ENCODE results near the gene DCST1. TPM values are rescaled to one million over a fixed set of nuclear protein-coding genes. Genes with fewer than 3 reads are reported as not detected.

The DCST1 gene
- total and polyA plus RNA-seq, 2 experiments from 2014 or later, result 0.27 TPM; not detected in 1

DNA sequence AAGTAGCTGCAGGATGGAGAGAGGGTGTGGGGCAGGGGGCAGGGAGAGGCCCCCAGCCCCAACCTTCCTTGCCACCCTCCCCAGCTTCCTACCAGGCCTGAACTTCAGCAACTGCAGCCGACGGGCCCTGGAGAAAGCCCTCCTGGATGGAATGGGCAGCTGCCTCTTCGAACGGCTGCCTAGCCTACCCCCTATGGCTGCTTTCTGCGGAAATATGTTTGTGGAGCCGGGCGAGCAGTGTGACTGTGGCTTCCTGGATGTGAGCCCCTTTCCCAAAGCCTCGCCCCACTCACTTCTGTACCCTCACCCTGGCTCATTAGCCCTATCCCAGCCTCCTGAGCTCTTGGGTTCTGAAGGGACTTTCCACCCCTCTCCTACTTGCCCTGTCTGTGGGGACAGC, 23.5 kb downstream of the DCST1 start:
- H3K4me3 ChIP-seq, result no peak overlapping the region
- H3K27me3 ChIP-seq, result peaks cover 16% of the 10 kb centered on the region
- no peaks in the 10 kb centered on the region for H3K36me3 ChIP-seq
- H3K4me1 ChIP-seq (ENCODE audit: low read depth), result peaks cover 5% of the 10 kb centered on the region
- H3K27ac ChIP-seq, result no peak overlapping the region
- TF ChIP-seq, protein P1, sequence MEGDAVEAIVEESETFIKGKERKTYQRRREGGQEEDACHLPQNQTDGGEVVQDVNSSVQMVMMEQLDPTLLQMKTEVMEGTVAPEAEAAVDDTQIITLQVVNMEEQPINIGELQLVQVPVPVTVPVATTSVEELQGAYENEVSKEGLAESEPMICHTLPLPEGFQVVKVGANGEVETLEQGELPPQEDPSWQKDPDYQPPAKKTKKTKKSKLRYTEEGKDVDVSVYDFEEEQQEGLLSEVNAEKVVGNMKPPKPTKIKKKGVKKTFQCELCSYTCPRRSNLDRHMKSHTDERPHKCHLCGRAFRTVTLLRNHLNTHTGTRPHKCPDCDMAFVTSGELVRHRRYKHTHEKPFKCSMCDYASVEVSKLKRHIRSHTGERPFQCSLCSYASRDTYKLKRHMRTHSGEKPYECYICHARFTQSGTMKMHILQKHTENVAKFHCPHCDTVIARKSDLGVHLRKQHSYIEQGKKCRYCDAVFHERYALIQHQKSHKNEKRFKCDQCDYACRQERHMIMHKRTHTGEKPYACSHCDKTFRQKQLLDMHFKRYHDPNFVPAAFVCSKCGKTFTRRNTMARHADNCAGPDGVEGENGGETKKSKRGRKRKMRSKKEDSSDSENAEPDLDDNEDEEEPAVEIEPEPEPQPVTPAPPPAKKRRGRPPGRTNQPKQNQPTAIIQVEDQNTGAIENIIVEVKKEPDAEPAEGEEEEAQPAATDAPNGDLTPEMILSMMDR (IDR thresholded peaks at IDR 0.05; ENCODE audit: low read depth, low read length), result no peak
- no peak for DNase-seq (ENCODE audit: low read depth in 1 of 2, low spot score in 1 of 2)
- no peaks in the 10 kb centered on the region for H3K9me3 ChIP-seq (ENCODE audit: low read depth)

DNA sequence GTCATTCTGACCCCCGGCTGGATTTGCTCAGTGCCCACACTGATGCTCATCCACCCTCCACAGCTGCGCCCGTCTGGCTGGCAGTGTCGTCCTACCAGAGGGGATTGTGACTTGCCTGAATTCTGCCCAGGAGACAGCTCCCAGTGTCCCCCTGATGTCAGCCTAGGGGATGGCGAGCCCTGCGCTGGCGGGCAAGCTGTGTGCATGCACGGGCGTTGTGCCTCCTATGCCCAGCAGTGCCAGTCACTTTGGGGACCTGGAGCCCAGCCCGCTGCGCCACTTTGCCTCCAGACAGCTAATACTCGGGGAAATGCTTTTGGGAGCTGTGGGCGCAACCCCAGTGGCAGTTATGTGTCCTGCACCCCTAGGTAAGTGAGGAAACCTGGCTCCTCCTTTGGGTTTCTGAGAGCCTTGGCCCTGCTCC, 24.2 kb downstream of the DCST1 start:
- Histone ChIP-seq H3K36me3 (no peaks in the 10 kb centered on the region), H3K27me3 (peaks cover 9% of the 10 kb centered on the region), H3K27ac (no peak overlapping the region), H3K9me3 (ENCODE audit: low read depth) (no peaks in the 10 kb centered on the region), H3K4me3 (no peak overlapping the region), H3K4me1 (ENCODE audit: low read depth) (peaks cover 5% of the 10 kb centered on the region)
- DNase-seq (ENCODE audit: low read depth in 1 of 2, low spot score in 1 of 2), result no peak
- TF ChIP-seq, protein P1 (IDR thresholded peaks at IDR 0.05; ENCODE audit: low read depth, low read length), result no peak

DNA sequence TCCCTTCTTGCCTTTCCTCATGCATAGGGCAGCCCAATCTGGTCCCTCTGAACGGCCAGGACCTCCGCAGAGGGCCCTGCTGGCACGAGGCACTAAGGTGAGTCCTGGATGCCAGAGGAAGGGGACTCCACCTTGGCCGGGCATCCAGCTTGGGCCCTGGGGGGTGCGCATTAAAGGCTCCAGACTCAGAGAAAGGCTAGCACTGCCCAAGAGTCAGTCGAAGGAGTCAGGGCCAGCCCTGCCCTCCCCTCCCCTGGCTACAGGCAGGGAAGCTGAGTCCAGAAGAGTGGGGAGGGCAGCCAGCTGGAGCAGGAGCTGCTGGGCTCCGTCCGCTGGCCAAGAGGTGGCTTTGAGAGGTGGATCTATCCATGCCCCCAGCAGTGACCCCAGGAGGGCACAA, 27.1 kb downstream of the DCST1 start:
- Histone ChIP-seq H3K4me3 (no peak overlapping the region), H3K36me3 (no peaks in the 10 kb centered on the region), H3K27me3 (no peaks in the 10 kb centered on the region), H3K9me3 (ENCODE audit: low read depth) (no peaks in the 10 kb centered on the region), H3K27ac (no peak overlapping the region), H3K4me1 (ENCODE audit: low read depth) (peaks cover 13% of the 10 kb centered on the region)
- DNase-seq (ENCODE audit: low read depth in 1 of 2, low spot score in 1 of 2), result no peak
- TF ChIP-seq, protein P1 (IDR thresholded peaks at IDR 0.05; ENCODE audit: low read depth, low read length), result no peak

DNA sequence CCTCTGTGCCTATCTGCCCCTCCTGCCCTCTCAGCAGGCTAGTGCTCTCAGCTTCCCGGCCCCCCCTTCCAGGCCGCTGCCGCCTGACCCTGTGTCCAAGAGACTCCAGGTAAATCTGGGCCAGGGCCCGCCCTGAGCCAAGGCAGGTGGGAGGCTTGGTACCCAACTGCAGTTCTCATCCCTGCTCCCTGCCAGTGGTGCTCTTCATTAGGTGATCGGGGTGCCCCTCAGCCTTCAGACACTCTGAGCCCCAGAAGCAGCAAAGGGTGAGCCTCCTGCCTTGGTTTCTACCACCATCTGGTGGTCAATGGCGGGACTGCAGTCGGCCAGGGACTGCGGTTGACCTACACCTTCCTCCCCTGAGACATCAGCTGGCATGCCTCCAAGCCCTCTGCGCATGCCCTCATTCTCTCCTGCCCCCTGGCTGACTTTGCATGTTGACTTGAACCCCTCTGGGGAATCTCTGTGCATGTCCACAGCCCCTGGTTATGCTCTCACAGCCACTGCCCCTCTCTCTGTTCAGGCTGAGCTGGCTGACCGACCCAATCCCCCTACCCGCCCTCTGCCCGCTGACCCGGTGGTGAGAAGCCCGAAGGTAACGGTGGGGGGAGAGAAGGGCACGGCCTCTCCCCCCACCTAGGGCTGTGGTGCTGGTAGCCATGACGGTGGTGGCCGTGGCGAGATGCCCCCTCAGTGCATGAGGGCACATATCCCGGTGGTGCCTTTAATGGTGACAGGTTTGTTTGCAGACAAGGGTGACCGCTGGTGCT, 27.9 kb downstream of the DCST1 start:
- Histone ChIP-seq H3K4me3 (no peak overlapping the region), H3K9me3 (ENCODE audit: low read depth) (no peaks in the 10 kb centered on the region), H3K36me3 (no peaks in the 10 kb centered on the region), H3K27ac (no peak overlapping the region), H3K4me1 (ENCODE audit: low read depth) (peaks cover 13% of the 10 kb centered on the region), H3K27me3 (no peaks in the 10 kb centered on the region)
- DNase-seq (ENCODE audit: low read depth in 1 of 2, low spot score in 1 of 2), result peak; percentile 89 to 90
- TF ChIP-seq, protein P1 (IDR thresholded peaks at IDR 0.05; ENCODE audit: low read depth, low read length), result peak; percentile 98

DNA sequence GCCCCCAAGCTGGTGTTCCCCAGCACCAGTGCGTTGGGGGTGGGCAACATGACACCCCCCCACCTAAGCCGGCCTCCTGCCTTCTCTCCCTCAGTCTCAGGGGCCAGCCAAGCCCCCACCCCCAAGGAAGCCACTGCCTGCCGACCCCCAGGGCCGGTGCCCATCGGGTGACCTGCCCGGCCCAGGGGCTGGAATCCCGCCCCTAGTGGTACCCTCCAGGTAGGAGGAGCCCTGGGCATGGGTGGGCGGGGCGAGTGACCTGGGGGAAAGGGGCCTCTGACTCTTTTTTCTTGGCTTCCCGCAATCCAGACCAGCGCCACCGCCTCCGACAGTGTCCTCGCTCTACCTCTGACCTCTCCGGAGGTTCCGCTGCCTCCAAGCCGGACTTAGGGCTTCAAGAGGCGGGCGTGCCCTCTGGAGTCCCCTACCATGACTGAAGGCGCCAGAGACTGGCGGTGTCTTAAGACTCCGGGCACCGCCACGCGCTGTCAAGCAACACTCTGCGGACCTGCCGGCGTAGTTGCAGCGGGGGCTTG, 28.6 kb downstream of the DCST1 start:
- DNase-seq (ENCODE audit: low read depth in 1 of 2, low spot score in 1 of 2), result peak in 1 of 2 donors; percentile 69
- H3K4me3 ChIP-seq, result peak overlapping the region; percentile 91
- no peaks in the 10 kb centered on the region for H3K9me3 ChIP-seq (ENCODE audit: low read depth)
- no peak overlapping the region for H3K27ac ChIP-seq
- TF ChIP-seq, protein P1 (IDR thresholded peaks at IDR 0.05; ENCODE audit: low read depth, low read length), result no peak
- peaks cover 13% of the 10 kb centered on the region for H3K4me1 ChIP-seq (ENCODE audit: low read depth)
- no peaks in the 10 kb centered on the region for H3K27me3 ChIP-seq
- H3K36me3 ChIP-seq, result no peaks in the 10 kb centered on the region
